Measurements from ENCODE around the gene MGAM2.
"Not testable (repeated sequence)": the region's sequence is repeated elsewhere in the genome, so short reads cannot be mapped to it uniquely, and the experiment has no call there.

MGAM2 gene

GRCh38 chr7:142111499-142111898, at the start of gene MGAM2:
Gene MGAM2, plus strand, starts transcription at chr7:142111718. Its CDS starts 5,156 bp downstream, at chr7:142116874.
- DNase-seq, result no peak

GRCh38 chr7:142063551-142064442, 47.7 kb upstream of the MGAM2 start:
- DNase-seq, result no peak

GRCh38 chr7:142066536-142066935, 45.0 kb upstream of the MGAM2 start:
- DNase-seq, result no peak

- no peak for DNase-seq
These were observed 33.8 kb upstream of the MGAM2 start for GRCh38 chr7:142077762-142078161.

GRCh38 chr7:142083605-142084004, 27.9 kb upstream of the MGAM2 start:
- DNase-seq, result no peak

GRCh38 chr7:142085428-142085827, 26.1 kb upstream of the MGAM2 start:
- DNase-seq, result no peak

GRCh38 chr7:142088022-142088714, 23.4 kb upstream of the MGAM2 start:
- no peak for DNase-seq

GRCh38 chr7:142089035-142089434, 22.5 kb upstream of the MGAM2 start:
- no peak for DNase-seq

- no peak for DNase-seq
These were observed 19.6 kb upstream of the MGAM2 start for GRCh38 chr7:142091961-142092360.

GRCh38 chr7:142094861-142095260, 16.7 kb upstream of the MGAM2 start:
- DNase-seq, result no peak

GRCh38 chr7:142097571-142097970, 13.9 kb upstream of the MGAM2 start:
- no peak for DNase-seq

GRCh38 chr7:142098004-142098403, 13.5 kb upstream of the MGAM2 start:
- DNase-seq, result no peak

GRCh38 chr7:142099347-142099746, 12.2 kb upstream of the MGAM2 start:
- DNase-seq, result not testable (repeated sequence)

- DNase-seq, result no peak
These were observed 10.9 kb upstream of the MGAM2 start for GRCh38 chr7:142100634-142101033.

GRCh38 chr7:142101794-142102193, 9.7 kb upstream of the MGAM2 start:
- DNase-seq, result not testable (repeated sequence)

- DNase-seq, result no peak
These were observed 6.7 kb upstream of the MGAM2 start for GRCh38 chr7:142104550-142105527.

GRCh38 chr7:142108728-142109505, 2.6 kb upstream of the MGAM2 start:
- DNase-seq, result no peak

- DNase-seq, result no peak
These were observed 1.4 kb upstream of the MGAM2 start for GRCh38 chr7:142110098-142110497.

- DNase-seq, result no peak
These were observed 880 bp upstream of the MGAM2 start for GRCh38 chr7:142110638-142111037.

- DNase-seq, result no peak
These were observed 568 bp downstream of the MGAM2 start for GRCh38 chr7:142112086-142112485.

GRCh38 chr7:142114207-142114606, 2.7 kb downstream of the MGAM2 start:
- DNase-seq, result no peak

GRCh38 chr7:142120524-142120923, 9.0 kb downstream of the MGAM2 start:
- DNase-seq, result no peak
